SU-DHL-6 (cell line): ENCODE results near the gene PTPN11.

ENCODE experiments used
- H2AFZ ChIP-seq: fragments of 200-600 bp; sonication (generic); 2 replicates; pipeline ENCODE4 v1.6.1; 2014; ENCODE audit warnings: low read depth, mild to moderate bottlenecking, moderate library complexity, mixed read lengths, antibody characterized with exemption, low read length; ENCODE audit not compliant: severe bottlenecking
- H3F3A ChIP-seq: fragments of 200-600 bp; shearing (Covaris generic); 2 replicates; pipeline ENCODE4 v1.6.0; 2016; ENCODE audit warnings: antibody characterized with exemption, mild to moderate bottlenecking; ENCODE audit not compliant: insufficient read depth
- H3K27ac ChIP-seq: fragments of 200-600 bp; sonication (generic); 2 replicates; pipeline ENCODE4 v1.5.1; 2016; ENCODE audit warnings: low read depth, mild to moderate bottlenecking, low read length, moderate library complexity, mixed read lengths
- H3K27me3 ChIP-seq: fragments of 200-600 bp; sonication (generic), shearing (Covaris generic); 2 replicates; pipeline ENCODE4 v1.6.0; 2014; ENCODE audit warnings: mild to moderate bottlenecking, low read length
- H3K36me3 ChIP-seq: fragments of 200-600 bp; sonication (generic); 2 replicates; pipeline ENCODE4 v1.6.1; 2014; ENCODE audit warnings: mild to moderate bottlenecking, low read length, mixed read lengths
- H3K4me2 ChIP-seq: fragments of 300-600, 200-600 bp; shearing (Covaris generic), sonication (generic); 2 replicates; pipeline ENCODE4 v1.6.0; 2014; ENCODE audit warnings: low read length, low read depth, mild to moderate bottlenecking; ENCODE audit not compliant: poor library complexity, severe bottlenecking
- H3K4me3 ChIP-seq: fragments of 200-600 bp; sonication (generic); 2 replicates; pipeline ENCODE4 v1.5.1; 2014; ENCODE audit warnings: antibody characterized with exemption, low read length, mild to moderate bottlenecking, mixed read lengths; ENCODE audit not compliant: insufficient read depth, poor library complexity, severe bottlenecking
- H3K79me2 ChIP-seq: fragments of 200-600 bp; sonication (generic); 2 replicates; pipeline ENCODE4 v1.6.1; 2014; ENCODE audit warnings: mild to moderate bottlenecking, low read length, moderate library complexity; ENCODE audit not compliant: insufficient read depth
- H3K9ac ChIP-seq: fragments of 200-600 bp; sonication (generic); 2 replicates; pipeline ENCODE4 v1.7.0; 2014; ENCODE audit warnings: mild to moderate bottlenecking, low read length
- H3K9me2 ChIP-seq: fragments of 200-600 bp; sonication (generic); replicated peaks from 2 replicates; pipeline ENCODE4 v1.6.1; 2014; ENCODE audit warnings: low read length; ENCODE audit not compliant: insufficient read depth
- H3K9me3 ChIP-seq: fragments of 200-600 bp; sonication (generic); 2 replicates; pipeline ENCODE4 v1.6.1; 2014; ENCODE audit warnings: low read length, mixed read lengths; ENCODE audit not compliant: insufficient read depth
- H4K20me1 ChIP-seq: fragments of 200-600 bp; sonication (generic); 2 replicates; pipeline ENCODE4 v1.6.1; 2014; ENCODE audit warnings: low read depth, mild to moderate bottlenecking, antibody characterized with exemption, low read length, moderate library complexity, mixed read lengths
- CTCF ChIP-seq: fragments of 200-600 bp; sonication (generic); IDR thresholded peaks from one replicate; pipeline ENCODE4 v1.5.1; 2017; ENCODE audit warnings: antibody characterized with exemption, mild to moderate bottlenecking, low read length, moderate library complexity; ENCODE audit not compliant: insufficient read depth, poor library complexity, severe bottlenecking
- EZH2phosphoT487 ChIP-seq: fragments of 200-600 bp; sonication (generic), shearing (Covaris generic); conservative IDR thresholded peaks from 2 replicates; pipeline ENCODE4 v1.6.1; 2018; ENCODE audit warnings: mild to moderate bottlenecking, antibody characterized with exemption, low read length, moderate library complexity, mixed read lengths

The PTPN11 gene

GRCh38 chr12:112525426-112525809, 106.7 kb downstream of the PTPN11 start:
- Histone ChIP-seq H2AFZ (no peak overlapping the region), H3K4me3 (no peak overlapping the region), H3F3A (no peaks in the 10 kb centered on the region), H3K9me3 (no peaks in the 10 kb centered on the region), H3K27ac (no peak overlapping the region), H3K9me2 (no peaks in the 10 kb centered on the region), H3K9ac (no peak overlapping the region), H3K27me3 (no peaks in the 10 kb centered on the region), H4K20me1 (no peaks in the 10 kb centered on the region; the same call in 1 of the 2 replicates), H3K79me2 (no peaks in the 10 kb centered on the region), H3K4me2 (no peak overlapping the region), H3K36me3 (no peaks in the 10 kb centered on the region)
- no peak for TF ChIP-seq EZH2phosphoT487
- TF ChIP-seq CTCF, result no peak

DNA sequence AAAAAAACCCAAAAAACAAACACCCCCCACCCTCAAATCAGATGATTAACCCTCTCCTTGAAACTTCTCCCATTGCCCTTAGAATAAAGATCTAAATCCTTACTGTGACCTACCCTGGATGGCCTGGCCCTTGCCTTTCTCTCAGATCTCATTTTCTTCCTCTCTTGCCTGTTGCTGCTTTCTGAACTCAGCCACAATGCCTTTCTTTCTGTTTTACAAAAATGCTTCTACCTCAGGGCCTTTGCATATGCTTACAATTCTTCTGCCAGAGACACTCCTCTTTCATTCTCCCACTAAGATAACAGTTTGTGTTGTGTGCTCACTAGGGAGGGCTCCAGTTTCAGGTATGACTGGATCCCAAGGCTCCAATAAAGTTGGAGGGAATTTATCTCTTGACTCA, 108.3 kb downstream of the PTPN11 start:
- H3K9ac ChIP-seq, result no peak overlapping the region
- H3K27me3 ChIP-seq, result no peaks in the 10 kb centered on the region
- H2AFZ ChIP-seq, result no peak overlapping the region
- no peaks in the 10 kb centered on the region for H3K36me3 ChIP-seq
- no peaks in the 10 kb centered on the region for H3K79me2 ChIP-seq
- no peak overlapping the region for H3K4me2 ChIP-seq
- no peaks in the 10 kb centered on the region; the same call in 1 of the 2 replicates for H4K20me1 ChIP-seq
- H3K9me2 ChIP-seq, result no peaks in the 10 kb centered on the region
- no peaks in the 10 kb centered on the region for H3F3A ChIP-seq
- no peak overlapping the region for H3K27ac ChIP-seq
- no peak for TF ChIP-seq CTCF
- no peak for TF ChIP-seq EZH2phosphoT487
- no peak overlapping the region for H3K4me3 ChIP-seq
- no peaks in the 10 kb centered on the region for H3K9me3 ChIP-seq

DNA sequence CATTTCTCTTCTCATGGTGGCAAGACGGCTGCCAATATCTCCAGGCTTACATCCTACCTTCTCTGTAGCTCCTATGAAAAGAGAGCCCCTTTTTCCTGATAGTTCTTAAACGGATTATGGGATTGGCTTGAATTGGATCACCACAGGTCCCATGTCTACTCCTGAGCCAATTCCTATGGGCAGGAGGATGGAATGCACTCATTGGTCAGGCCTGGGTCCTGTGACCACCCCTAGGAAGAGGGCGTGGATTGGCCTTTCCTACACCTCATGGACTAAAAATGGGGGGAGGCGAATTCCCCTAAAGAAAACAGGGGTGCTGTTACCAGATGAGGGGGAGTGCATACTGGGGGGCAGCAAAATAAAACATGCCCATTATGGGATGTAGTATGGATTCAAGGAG, 108.8 kb downstream of the PTPN11 start:
- Histone ChIP-seq H3K4me2 (no peak overlapping the region), H3K79me2 (no peaks in the 10 kb centered on the region), H2AFZ (no peak overlapping the region), H4K20me1 (no peaks in the 10 kb centered on the region; the same call in 1 of the 2 replicates), H3K9ac (no peak overlapping the region), H3K4me3 (no peak overlapping the region), H3K9me2 (no peaks in the 10 kb centered on the region), H3F3A (no peaks in the 10 kb centered on the region), H3K27ac (no peak overlapping the region), H3K9me3 (no peaks in the 10 kb centered on the region), H3K36me3 (no peaks in the 10 kb centered on the region), H3K27me3 (no peaks in the 10 kb centered on the region)
- TF ChIP-seq CTCF, result no peak
- TF ChIP-seq EZH2phosphoT487, result no peak
